ENCODE data around the gene GRK5. TPM values are rescaled to one million over a fixed set of nuclear protein-coding genes. Genes with fewer than 3 reads are reported as not detected.

GRK5 gene
- total RNA-seq, 3 donors from 2014 or later (not counting 1 experiment from before 2014, with no cell fraction given): 37.6 to 54.3 (median 47.9) TPM

DNA sequence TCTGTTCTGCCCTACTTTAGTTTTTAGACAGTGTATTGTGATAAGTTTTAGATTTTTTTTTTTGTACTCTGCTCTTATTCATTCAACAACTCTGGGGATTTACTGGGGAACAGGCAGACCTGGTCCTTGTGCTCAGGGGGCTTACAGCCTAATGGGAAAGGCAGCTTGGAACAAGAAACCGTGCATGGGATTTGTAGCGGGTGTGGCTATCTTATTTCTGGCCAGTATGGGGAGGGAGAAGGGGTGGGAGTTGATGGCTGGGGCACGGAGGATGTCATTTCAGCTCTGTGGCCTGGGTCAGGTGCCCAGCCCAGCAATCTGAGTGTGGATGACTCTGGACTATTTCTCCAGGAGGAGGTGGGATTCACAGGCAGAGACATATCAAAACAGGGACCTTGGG, 47.0 kb downstream of the GRK5 start:
- Mint-ChIP-seq H3K4me1 (peaks cover 29 to 45% of the 10 kb centered on the region in 2 donors), H3K27ac (peak overlapping the region; percentile 41 to 81), H3K36me3 (no peaks in the 10 kb centered on the region), H3K9me3 (no peaks in the 10 kb centered on the region), H3K4me3 (no peak overlapping the region), H3K27me3 (ENCODE audit: low read depth in 2 of 2) (no peaks in the 10 kb centered on the region)
- TF ChIP-seq, protein P1, sequence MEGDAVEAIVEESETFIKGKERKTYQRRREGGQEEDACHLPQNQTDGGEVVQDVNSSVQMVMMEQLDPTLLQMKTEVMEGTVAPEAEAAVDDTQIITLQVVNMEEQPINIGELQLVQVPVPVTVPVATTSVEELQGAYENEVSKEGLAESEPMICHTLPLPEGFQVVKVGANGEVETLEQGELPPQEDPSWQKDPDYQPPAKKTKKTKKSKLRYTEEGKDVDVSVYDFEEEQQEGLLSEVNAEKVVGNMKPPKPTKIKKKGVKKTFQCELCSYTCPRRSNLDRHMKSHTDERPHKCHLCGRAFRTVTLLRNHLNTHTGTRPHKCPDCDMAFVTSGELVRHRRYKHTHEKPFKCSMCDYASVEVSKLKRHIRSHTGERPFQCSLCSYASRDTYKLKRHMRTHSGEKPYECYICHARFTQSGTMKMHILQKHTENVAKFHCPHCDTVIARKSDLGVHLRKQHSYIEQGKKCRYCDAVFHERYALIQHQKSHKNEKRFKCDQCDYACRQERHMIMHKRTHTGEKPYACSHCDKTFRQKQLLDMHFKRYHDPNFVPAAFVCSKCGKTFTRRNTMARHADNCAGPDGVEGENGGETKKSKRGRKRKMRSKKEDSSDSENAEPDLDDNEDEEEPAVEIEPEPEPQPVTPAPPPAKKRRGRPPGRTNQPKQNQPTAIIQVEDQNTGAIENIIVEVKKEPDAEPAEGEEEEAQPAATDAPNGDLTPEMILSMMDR (IDR thresholded peaks at IDR 0.05): no peak
- H3K27ac ChIP-seq (ENCODE audit: low read length): no peak overlapping the region
- DNase-seq (no peak), ATAC-seq (no peak)
- no peak overlapping the region for H3K4me3 ChIP-seq (ENCODE audit: low read length)
- H3K27me3 ChIP-seq (ENCODE audit: control insufficient read depth, insufficient read depth, low read length): no peaks in the 10 kb centered on the region
- H3K9me3 ChIP-seq (ENCODE audit: control insufficient read depth, insufficient read depth, low read length): no peaks in the 10 kb centered on the region
- WGBS (ENCODE audit: insufficient coverage): 97% methylated on average over 3 of the region's 3 CpGs
- intact Hi-C loops (cut with micrococcal nuclease): no loop called here
- no peaks in the 10 kb centered on the region for H3K4me1 ChIP-seq (ENCODE audit: control insufficient read depth, insufficient read depth, low read length)
- no peaks in the 10 kb centered on the region for H3K36me3 ChIP-seq (ENCODE audit: control insufficient read depth, insufficient read depth, low read length)

DNA sequence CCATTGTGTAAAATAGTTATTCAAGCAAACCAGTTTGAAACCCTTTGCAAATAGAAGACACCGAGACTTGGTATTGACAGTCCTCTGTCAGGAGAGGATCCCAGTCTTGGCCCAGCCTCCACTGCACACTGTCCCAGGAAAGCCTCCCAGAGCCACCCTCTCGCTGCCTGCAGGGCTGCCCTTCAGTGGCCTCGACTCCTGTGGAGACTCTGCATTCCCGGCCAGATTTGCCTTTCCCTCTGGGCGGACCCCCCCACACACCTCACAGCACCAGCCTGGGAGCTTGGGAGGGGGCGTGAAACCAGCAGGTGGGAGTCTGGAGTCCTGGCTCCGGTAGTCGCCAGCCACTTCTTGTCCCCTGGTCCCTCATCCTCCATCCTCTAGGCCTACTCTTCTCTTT, 48.7 kb downstream of the GRK5 start:
- intact Hi-C loops (cut with micrococcal nuclease): no loop called here
- TF ChIP-seq, protein P1 (IDR thresholded peaks at IDR 0.05): no peak
- H3K4me1 Mint-ChIP-seq: peaks cover 31 to 45% of the 10 kb centered on the region in 2 donors
- H3K9me3 ChIP-seq (ENCODE audit: control insufficient read depth, insufficient read depth, low read length): no peaks in the 10 kb centered on the region
- no peaks in the 10 kb centered on the region for H3K27me3 Mint-ChIP-seq (ENCODE audit: low read depth in 2 of 2)
- no peak overlapping the region for H3K27ac Mint-ChIP-seq
- WGBS (ENCODE audit: insufficient coverage): 97% methylated on average over 8 of the region's 8 CpGs
- H3K27me3 ChIP-seq (ENCODE audit: control insufficient read depth, insufficient read depth, low read length): no peaks in the 10 kb centered on the region
- H3K27ac ChIP-seq (ENCODE audit: low read length): no peak overlapping the region
- no peaks in the 10 kb centered on the region for H3K4me1 ChIP-seq (ENCODE audit: control insufficient read depth, insufficient read depth, low read length)
- ATAC-seq: no peak
- no peaks in the 10 kb centered on the region for H3K36me3 ChIP-seq (ENCODE audit: control insufficient read depth, insufficient read depth, low read length)
- DNase-seq: no peak
- H3K36me3 Mint-ChIP-seq: no peaks in the 10 kb centered on the region
- no peaks in the 10 kb centered on the region for H3K9me3 Mint-ChIP-seq
- H3K4me3 ChIP-seq (ENCODE audit: low read length): no peak overlapping the region
- H3K4me3 Mint-ChIP-seq: no peak overlapping the region

DNA sequence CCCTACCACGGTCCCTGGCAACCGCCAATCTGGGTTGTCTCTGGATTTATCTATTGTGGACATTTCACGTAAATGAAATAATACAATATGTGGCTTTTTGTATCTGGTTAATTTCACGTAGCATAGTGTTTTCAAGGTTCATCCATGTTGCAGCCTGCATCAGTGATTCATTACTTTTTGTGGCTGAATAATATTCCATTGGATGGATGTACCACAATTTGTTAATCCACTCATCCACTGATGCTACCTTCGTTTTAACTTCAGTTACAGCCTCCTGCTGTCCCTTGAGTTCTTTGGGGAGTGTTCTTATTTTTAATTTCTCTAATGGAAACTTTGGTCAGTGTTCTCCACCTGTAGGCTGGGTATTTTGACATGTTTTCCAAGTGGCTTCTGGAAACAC, 49.5 kb downstream of the GRK5 start:
- TF ChIP-seq, protein P1 (IDR thresholded peaks at IDR 0.05): no peak
- WGBS (ENCODE audit: insufficient coverage): 100% methylated on average over 4 of the region's 5 CpGs

DNA sequence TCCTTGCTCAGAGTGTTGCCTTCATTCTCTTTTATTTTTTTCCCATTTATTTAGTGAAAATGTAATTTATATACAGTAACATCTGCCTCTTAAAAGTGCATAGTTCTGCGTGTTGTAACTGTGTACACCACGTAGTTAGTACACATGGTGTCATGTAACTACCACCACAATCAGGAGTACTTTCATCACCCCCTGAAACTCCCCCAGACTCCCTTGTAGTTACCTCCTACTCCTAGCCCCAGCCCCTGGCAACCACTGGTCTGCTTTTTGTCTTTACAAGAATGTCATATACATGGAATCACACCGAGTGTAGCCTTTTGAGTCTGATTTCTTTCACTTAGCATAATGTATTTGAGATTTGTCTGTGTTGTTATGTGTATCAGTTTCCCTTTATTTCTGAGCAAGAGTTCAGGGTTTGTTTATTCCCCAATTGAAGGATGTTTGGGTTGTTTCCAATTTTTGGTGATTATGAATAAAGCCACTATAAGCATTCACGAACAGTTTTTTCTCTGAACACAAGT, 50.6 kb downstream of the GRK5 start:
- peaks cover 31 to 43% of the 10 kb centered on the region in 2 donors for H3K4me1 Mint-ChIP-seq
- Histone ChIP-seq H3K36me3 (ENCODE audit: control insufficient read depth, insufficient read depth, low read length) (no peaks in the 10 kb centered on the region), H3K4me1 (ENCODE audit: control insufficient read depth, insufficient read depth, low read length) (no peaks in the 10 kb centered on the region), H3K27ac (ENCODE audit: low read length) (no peak overlapping the region), H3K4me3 (ENCODE audit: low read length) (no peak overlapping the region), H3K27me3 (ENCODE audit: control insufficient read depth, insufficient read depth, low read length) (no peaks in the 10 kb centered on the region), H3K9me3 (ENCODE audit: control insufficient read depth, insufficient read depth, low read length) (no peaks in the 10 kb centered on the region)
- no peaks in the 10 kb centered on the region for H3K9me3 Mint-ChIP-seq
- ATAC-seq (no peak), DNase-seq (no peak)
- H3K27ac Mint-ChIP-seq: peak overlapping the region; percentile 0 to 45
- intact Hi-C loops (cut with micrococcal nuclease): no loop called here
- TF ChIP-seq, protein P1 (IDR thresholded peaks at IDR 0.05): no peak
- H3K4me3 Mint-ChIP-seq: no peak overlapping the region
- no peaks in the 10 kb centered on the region for H3K36me3 Mint-ChIP-seq
- WGBS (ENCODE audit: insufficient coverage): 94% methylated on average over 4 of the region's 4 CpGs
- no peaks in the 10 kb centered on the region for H3K27me3 Mint-ChIP-seq (ENCODE audit: low read depth in 2 of 2)

More for the DNA sequence above, 49.5 kb downstream of the GRK5 start:
- Histone ChIP-seq H3K36me3 (ENCODE audit: control insufficient read depth, insufficient read depth, low read length) (no peaks in the 10 kb centered on the region), H3K4me1 (ENCODE audit: control insufficient read depth, insufficient read depth, low read length) (no peaks in the 10 kb centered on the region), H3K27ac (ENCODE audit: low read length) (no peak overlapping the region), H3K4me3 (ENCODE audit: low read length) (no peak overlapping the region), H3K9me3 (ENCODE audit: control insufficient read depth, insufficient read depth, low read length) (no peaks in the 10 kb centered on the region), H3K27me3 (ENCODE audit: control insufficient read depth, insufficient read depth, low read length) (no peaks in the 10 kb centered on the region)
- Mint-ChIP-seq H3K27ac (peak overlapping the region in 1 of 2 donors; percentile 16), H3K27me3 (ENCODE audit: low read depth in 2 of 2) (no peaks in the 10 kb centered on the region), H3K4me1 (peaks cover 31 to 45% of the 10 kb centered on the region in 2 donors), H3K36me3 (no peaks in the 10 kb centered on the region), H3K9me3 (no peaks in the 10 kb centered on the region), H3K4me3 (no peak overlapping the region)
- ATAC-seq (no peak), DNase-seq (no peak)
- intact Hi-C loops (cut with micrococcal nuclease): no loop called here

All from natural killer cell (primary cell).